ENCODE data around the gene CDH2. TPM values are rescaled to one million over a fixed set of nuclear protein-coding genes. Genes with fewer than 3 reads are reported as not detected.

Gene CDH2
- total RNA-seq, 1 experiment from 2014 or later: 36.2 TPM

DNA sequence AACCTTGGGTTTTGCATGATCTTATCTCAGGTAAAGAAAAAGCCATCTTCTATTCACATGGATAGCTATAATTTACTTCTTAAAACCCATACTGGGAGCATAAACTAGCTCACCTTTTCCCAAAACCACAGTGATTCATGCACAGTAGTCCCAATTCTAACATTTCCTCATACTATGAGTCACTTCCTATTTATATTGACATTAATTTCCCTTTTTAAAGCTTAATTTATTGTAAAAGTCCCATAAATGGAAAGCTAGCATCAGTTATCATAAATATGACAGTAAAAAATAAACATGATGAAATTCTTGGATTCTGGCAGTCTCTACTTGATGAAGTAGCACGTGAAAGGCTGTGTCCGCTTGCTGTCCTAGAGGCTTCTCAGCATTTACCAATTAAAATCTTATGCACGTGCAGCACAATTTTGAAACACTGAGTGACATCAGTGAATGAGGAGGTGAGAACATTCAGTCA is 180.1 kb downstream of the CDH2 start:
- no peaks in the 10 kb centered on the region for H3K9me3 Mint-ChIP-seq
- peaks cover 3 to 4% of the 10 kb centered on the region in 2 experiments; a peak in 2 of 4 replicates for H3K4me1 Mint-ChIP-seq
- no peak overlapping the region for H3T11ph ChIP-seq (ENCODE audit: low read length)
- H3K9ac ChIP-seq (ENCODE audit: extremely low read depth, insufficient read length, low read length): no peak overlapping the region
- WGBS (ENCODE audit: extremely low coverage, insufficient read length, low lambda C conversion rate): no CpG with 5 or more reads among the region's 3 CpGs
- H3K79me2 ChIP-seq (ENCODE audit: insufficient read depth, low read length): no peaks in the 10 kb centered on the region
- H3K79me1 ChIP-seq (ENCODE audit: insufficient read depth, low read depth, low read length, poor library complexity, severe bottlenecking): no peaks in the 10 kb centered on the region
- H2AK5ac ChIP-seq (ENCODE audit: insufficient read length, low read length): no peak overlapping the region
- no peak overlapping the region for H2BK5ac ChIP-seq (ENCODE audit: insufficient read length, low read length)
- no peak overlapping the region for H3K4me2 ChIP-seq (ENCODE audit: insufficient read depth, insufficient read length, low read length)
- no peak overlapping the region for H2BK12ac ChIP-seq (ENCODE audit: insufficient read length, low read depth, low read length)
- H3K27ac ChIP-seq (ENCODE audit: insufficient read length, low read depth, low read length): no peak overlapping the region
- H3K36me3 Mint-ChIP-seq (ENCODE audit: insufficient read depth in 1 of 3, low read depth in 3 of 3): peaks cover 0 to 9% (median 9%) of the 10 kb centered on the region in 3 experiments; a peak in 6 of 7 replicates
- no peaks in the 10 kb centered on the region for H3K23me2 ChIP-seq (ENCODE audit: insufficient read length, low read depth, low read length, poor library complexity, severe bottlenecking)
- H4K91ac ChIP-seq (ENCODE audit: insufficient read length, low read depth, low read length): no peak overlapping the region
- H2BK120ac ChIP-seq (ENCODE audit: low read depth, low read length, poor library complexity, severe bottlenecking): no peak overlapping the region
- H3K27me3 ChIP-seq (ENCODE audit: insufficient read depth, low read length): no peaks in the 10 kb centered on the region
- H3K9me3 ChIP-seq (ENCODE audit: control insufficient read depth, low read depth, low read length): no peaks in the 10 kb centered on the region
- no peaks in the 10 kb centered on the region for H4K20me1 ChIP-seq (ENCODE audit: control insufficient read depth, insufficient read depth, insufficient read length)
- H3K4ac ChIP-seq (ENCODE audit: low read depth, low read length): no peak overlapping the region
- no peaks in the 10 kb centered on the region for H3K27me3 Mint-ChIP-seq (ENCODE audit: low read depth)
- H3K18ac ChIP-seq (ENCODE audit: insufficient read length, low read depth, low read length): no peak overlapping the region
- no peak overlapping the region for H4K5ac ChIP-seq (ENCODE audit: insufficient read length, low read depth, low read length)
- no peak overlapping the region for H4K8ac ChIP-seq (replicated peaks; ENCODE audit: insufficient read length, low read depth, low read length)
- DNase-seq: no peak
- H2BK15ac ChIP-seq (ENCODE audit: low read depth, low read length): no peak overlapping the region
- H2BK20ac ChIP-seq (ENCODE audit: low read depth, low read length, poor library complexity, severe bottlenecking): no peak overlapping the region
- no peak overlapping the region for H3K23ac ChIP-seq (ENCODE audit: insufficient read length, low read depth, low read length)
- H3K27ac Mint-ChIP-seq: no peak overlapping the region
- no peak overlapping the region for H3K14ac ChIP-seq (ENCODE audit: insufficient read depth, low read length)
- TF ChIP-seq, protein P1, sequence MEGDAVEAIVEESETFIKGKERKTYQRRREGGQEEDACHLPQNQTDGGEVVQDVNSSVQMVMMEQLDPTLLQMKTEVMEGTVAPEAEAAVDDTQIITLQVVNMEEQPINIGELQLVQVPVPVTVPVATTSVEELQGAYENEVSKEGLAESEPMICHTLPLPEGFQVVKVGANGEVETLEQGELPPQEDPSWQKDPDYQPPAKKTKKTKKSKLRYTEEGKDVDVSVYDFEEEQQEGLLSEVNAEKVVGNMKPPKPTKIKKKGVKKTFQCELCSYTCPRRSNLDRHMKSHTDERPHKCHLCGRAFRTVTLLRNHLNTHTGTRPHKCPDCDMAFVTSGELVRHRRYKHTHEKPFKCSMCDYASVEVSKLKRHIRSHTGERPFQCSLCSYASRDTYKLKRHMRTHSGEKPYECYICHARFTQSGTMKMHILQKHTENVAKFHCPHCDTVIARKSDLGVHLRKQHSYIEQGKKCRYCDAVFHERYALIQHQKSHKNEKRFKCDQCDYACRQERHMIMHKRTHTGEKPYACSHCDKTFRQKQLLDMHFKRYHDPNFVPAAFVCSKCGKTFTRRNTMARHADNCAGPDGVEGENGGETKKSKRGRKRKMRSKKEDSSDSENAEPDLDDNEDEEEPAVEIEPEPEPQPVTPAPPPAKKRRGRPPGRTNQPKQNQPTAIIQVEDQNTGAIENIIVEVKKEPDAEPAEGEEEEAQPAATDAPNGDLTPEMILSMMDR (conservative IDR thresholded peaks at IDR 0.05): no peak
- H3K4me3 Mint-ChIP-seq: no peak overlapping the region
- H3K56ac ChIP-seq (ENCODE audit: insufficient read length, low read depth, low read length): no peak overlapping the region
- H2AFZ ChIP-seq (ENCODE audit: low read length): no peak overlapping the region
- no peaks in the 10 kb centered on the region for H3K4me1 ChIP-seq (ENCODE audit: insufficient read depth, low read length)
